GM19372 (cell line): ENCODE results near the gene PCED1B.

Experiments used
- ATAC-seq: cut with Tn5 transposase; IDR thresholded peaks from one replicate; pipeline ENCODE4 v1.9.1; 2021; ENCODE audit warnings: mild to moderate bottlenecking, low read depth, moderate library complexity; ENCODE audit not compliant: unreplicated experiment

Gene PCED1B

DNA sequence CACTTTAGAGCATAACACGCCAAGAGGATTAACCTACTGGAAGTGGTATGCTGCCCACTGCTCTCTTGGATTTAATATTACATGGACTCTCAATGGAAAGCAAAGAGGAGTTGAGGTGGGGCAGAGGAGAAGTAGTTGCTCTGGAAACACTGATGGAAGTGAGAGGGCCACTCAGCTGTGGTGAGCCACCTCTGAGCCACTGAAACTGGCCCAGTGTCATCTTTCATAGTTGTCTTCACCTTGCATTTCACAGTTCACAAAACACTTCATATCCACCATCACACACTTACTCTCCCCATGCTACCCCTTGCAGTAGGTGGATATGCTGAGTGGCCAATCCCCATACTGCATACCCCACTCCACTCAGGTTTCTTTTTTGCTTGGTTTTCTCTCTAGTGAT is 12.2 kb upstream of the PCED1B start:
- no peak for ATAC-seq

DNA sequence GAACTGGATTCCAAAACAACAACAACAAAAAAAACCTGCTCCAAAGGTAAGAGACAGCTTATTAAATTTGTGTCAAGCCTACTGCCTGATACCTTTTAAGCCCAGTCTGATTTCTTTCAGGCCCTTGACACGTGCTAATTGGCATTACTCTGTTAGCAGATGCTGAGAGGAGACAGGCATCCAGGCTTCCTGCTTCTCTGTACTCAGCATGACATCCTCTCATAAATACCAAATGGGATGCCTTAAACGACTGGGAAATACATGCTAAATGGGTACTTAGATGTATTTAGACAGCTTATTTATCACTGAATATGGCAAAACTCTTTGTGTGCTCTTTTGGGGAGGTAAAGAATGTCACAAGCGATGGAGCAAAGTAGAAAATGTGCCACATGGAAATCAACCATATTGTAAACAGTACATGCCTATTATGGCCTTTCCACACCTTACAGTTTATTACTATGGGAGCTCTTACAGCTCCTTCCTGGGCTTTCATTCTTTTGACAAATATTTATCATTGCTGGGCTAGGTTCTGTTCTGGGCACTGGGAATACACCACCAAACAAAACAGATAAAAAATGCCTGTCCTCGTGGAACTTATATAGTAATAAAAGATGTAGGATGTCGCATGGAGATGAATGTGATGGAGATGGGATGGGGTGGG is 11.5 kb upstream of the PCED1B start:
- no peak for ATAC-seq

DNA sequence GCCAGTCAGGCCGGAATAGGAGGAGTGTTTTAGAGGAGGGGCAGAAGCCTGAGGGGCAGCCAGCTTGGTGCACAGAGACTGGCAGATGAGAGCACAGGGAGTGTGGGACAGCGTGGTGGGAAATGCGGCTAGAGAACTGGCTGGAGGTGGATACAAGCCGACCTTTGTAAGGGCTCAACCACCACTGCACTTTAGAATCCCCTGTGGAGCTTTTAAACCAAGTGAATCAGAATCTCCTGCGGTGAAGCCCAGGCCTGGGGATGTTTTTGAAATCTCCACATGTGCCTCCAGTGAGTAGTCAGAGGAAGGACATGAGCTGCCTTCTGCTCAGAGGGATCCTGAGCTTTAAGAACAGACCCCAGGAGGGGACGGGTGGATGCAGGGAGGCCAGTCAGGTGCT is 10.9 kb upstream of the PCED1B start:
- ATAC-seq = no peak

DNA sequence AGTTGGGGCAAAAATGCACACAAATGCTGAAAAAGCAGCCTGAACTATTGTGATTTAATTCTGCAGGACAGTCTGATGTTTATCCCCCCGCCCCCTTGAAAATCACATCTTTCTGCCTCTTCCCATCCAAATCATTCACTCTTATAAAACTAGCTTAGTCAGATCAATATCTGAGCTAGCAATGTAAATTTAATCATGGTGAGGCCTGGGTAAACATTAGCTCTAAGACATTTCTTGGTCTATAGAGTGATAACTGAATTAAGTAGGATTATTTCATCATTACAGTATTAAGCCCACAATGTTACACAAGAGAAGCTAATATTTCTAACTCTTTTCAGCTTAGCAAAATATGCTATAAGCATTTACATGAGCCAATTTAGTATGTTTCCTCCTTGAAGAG is 9.1 kb upstream of the PCED1B start:
- no peak for ATAC-seq

DNA sequence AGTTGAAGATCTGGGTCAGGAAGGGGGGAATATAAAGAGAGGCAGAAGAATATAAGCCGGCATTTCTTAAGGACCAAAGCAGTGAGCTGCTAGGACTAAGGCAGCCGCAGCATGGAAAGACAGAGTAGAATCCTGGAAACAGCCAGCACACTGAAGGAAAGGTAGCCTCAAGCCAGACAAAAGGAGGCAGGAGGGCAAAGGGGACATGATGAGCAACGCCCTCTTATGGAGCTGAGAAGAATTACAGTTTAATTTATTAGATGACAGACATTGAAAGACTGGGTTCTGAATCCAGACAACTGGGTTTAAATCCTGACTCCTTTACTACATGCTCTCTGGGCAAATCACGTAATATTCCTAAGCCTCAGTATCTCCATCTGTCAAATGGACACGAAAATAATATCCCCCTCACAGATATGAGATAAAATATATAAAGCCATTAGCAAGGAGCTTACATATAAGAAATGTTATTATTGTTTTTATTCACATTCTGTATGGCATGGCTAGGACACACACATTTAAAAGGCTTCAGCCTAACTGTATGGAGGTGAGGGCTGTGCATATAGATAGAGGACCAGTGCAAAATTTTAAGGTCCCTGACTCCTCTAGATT is 8.1 kb upstream of the PCED1B start:
- no peak for ATAC-seq

DNA sequence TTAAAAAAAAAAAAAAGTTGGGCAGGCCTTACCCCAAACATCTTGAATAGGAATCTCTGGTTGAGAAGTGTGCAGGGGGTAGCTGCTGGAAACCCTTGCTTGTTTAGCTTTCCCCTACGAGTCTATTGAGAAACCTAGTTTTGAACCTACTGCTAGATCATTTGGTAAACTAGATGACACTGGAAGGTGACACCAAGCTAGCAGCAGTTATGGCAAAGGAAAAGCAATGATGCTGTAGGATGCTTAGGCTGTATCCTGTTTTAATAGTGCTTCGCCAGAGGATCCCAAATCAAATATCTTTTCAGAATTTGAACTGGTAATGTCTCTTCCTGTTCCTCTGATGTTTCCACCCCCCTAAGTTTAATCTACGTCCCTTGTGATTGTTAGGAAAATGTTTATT is 5.5 kb upstream of the PCED1B start:
- no peak for ATAC-seq

DNA sequence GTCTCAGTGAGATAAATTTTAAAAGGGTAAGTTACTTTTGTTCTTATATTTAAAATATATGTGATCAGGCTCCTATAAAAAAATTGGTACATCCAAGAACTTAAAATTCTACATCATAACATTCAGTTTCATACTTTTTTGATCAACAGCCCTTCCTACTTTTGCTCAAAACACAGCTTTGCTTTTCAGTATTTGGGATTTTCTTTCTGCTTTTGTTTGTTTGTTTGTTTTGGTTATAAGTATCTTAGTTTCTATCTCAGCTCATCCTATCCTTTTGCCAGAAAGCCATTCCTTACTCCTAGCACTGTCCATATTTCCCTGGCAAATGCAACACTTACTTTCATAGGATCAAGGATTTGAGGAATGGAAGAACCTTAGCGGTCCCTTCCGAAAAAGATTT is 4.7 kb upstream of the PCED1B start:
- ATAC-seq = no peak

DNA sequence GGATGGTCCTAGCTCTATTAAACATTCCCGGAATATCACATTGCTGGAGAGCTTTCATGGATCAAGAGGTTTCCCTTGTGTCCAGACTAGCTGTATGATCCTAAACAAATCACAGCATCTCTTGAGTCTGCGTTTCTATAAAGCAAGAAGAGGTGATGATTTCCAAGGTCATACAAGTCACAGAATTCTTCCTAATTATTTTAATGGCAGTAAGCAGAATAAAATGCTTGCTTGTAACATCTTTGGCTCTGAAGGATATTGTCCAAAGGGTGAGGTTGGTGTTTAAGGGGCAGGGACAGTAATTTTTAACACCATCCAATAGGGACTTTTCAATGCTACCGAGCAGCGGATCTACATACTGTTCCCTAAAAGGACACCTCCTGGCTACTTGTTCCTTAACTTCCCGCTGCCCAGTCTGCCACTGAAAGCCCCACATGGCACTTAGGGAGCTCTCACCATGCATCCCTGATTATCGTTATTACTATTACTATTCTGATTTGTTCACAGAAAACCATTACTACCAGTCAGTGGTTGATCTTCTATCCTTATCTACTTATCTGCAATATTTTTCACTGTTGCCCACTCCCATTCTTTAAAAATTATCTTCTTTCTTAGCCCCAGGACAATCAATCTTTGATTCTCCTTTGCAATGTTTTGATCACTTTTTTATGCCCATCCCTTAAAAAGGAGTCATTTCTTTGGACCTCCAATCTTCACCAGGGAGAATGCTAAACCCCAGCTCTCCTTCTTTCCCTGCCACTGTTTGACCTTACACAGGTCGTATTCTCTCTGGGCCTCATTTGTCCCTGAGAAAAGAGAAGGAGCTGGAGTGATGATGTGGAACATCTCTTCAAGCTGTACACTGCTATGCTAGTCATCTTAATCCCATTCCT is 4.0 kb upstream of the PCED1B start:
- ATAC-seq = no peak

DNA sequence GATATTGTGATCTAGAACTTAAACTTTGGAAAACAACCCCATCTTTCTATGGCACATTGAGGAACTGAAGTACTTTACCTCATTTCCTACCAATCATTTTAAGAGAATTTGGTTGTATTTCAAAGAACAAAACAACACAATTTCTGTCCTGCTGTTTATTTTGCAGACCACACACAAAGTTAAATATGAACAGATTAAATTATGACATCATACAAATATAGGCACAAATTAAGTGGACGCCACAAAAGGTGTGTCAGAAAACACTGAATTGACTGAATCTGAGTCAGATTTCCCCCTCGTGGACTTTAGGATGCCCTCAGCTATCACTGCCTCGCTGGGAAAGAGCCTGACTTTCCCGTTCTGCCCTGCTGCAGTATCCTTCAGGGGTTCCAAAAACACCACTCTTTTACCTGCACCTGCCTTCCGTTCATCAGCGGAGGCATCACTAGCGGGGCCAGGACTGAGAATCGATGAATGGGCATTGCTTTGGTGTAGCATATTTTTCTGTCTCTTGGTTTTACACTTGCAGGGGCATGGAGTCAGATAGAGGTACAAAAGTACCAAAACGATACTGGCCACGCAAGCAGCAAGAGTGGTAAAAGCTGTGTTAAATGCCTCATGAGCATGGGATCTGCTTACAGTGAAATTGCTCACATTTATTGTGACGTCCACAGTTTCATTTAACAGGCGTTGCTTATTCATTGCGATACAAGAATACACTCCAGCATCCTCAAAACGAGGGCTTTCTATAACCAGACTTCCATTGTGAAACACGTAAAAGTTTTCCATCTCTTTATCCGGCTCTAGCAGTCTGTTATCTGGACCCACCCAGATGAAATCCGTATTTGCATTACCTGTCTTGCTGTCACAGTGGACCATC is 2.0 kb upstream of the PCED1B start:
- no peak for ATAC-seq

DNA sequence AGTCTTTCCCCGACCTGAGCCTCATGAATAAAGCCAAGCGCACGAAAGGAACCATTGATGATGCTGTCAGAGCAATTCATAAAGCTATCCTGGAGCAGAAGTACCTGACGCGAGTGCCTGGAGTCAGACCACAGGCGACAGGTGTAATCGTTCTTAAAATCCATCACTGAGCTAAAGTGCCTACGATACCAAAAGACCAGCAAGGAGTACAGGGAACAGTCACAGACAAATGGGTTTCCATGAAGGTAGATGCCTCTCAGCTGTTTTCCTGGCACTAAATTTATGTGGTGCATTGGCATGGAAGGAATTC is 1.4 kb upstream of the PCED1B start:
- ATAC-seq = no peak

DNA sequence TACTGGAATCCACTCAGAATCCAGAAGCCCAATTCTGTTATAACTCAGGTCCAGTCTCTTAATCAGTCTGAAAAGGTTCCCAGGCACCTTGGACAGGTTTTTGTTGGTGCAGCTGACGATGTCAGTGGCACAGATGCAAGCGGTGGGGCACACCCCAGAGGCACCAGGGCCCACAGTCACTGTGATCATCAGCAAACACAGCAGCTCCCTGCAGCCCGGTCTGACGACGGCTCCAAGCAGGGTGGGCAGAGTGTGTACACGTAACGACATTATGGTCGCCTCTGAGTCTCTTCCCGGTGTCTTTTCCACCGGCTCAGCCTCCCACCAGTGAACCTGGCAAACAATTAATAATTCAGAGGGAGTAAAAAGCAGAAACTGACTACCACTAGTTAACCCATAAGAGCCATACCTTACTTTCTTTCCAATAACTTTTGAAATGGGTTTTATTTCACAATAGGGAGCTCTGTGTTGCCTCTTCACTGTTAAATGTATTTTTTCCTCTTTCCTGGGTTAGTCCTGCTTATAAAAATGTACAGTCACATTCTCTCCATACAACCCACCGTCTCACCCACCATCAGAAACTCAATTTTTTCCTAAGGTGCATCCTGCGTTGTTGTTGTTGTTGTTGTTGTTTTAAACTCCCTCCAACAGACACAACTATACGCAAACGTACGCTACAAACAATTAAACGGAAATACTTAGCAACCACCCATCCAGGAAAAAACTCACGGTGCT is 521 bp upstream of the PCED1B start:
- ATAC-seq = no peak

DNA sequence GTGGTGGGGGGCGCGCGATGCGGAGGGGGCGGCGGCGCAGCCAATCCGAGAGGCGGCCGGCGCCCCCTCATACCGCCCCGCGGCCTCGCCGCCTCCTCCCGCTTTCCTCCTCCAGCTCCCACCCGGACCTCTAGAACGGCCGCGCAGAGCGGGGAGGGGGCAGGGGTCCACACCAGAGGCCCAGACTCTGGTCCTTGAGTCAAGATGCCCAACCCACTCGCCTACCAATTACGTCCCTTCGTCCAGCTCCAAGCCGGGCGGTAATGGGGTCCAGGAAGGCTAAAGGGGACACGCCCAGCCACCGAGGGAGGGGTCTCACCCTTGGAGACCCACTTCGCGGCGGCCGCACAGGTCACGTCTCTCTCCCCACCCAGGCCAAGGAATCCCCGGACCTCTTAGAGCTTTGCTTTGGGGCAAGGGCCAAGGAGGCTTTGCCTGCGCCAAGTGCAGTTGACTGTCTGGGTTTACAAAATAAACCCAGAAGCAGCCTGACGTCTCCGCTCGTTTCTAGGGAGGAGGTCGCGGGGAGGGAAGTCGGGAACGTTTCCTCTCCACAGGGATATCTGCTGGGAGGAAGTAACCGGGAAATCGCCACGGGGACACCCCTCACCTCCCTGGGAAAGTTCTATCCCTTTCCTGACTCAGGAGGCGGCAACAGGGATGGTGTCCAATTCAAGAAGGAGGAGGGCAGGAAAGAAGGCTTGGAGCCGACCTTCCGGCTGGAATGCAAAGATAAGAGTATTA is 732 bp downstream of the PCED1B start:
- ATAC-seq = peak; percentile 17

DNA sequence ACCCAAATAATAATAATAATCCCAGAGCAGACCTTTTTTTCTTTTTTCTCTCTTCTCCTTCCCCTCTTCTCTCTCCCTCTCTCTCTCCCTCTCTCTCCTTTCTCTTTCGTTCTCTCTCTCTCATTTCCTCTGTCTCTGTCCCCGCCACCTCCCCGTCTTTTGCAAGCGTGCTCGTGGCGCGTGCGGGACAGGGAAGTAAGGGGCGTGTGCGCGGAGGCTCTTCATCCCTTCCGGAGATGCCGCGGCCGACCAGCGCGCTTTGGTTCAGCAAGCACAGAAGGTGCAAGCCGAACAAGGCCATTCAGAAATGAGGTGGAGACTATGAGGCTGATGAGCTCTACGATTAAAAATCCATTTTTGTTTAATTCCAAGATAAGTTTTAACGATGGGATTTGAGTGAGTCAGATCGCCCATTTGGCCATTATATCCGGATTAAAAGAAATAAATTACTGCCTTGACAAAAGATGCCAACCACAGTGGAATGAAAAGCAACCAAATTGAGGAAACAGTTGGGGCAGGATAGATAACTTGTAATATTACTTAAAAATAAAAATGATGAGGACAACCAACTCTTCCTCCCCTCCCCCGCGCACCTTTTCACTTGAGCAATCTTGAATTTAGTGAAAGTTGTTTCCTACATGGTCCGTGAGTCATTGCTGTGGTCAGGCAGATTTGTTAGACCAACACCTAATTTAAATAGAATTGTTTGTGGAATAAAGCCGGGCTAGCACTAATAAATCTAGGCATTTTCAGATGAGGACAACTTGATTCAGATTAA is 1.5 kb downstream of the PCED1B start:
- ATAC-seq = no peak

DNA sequence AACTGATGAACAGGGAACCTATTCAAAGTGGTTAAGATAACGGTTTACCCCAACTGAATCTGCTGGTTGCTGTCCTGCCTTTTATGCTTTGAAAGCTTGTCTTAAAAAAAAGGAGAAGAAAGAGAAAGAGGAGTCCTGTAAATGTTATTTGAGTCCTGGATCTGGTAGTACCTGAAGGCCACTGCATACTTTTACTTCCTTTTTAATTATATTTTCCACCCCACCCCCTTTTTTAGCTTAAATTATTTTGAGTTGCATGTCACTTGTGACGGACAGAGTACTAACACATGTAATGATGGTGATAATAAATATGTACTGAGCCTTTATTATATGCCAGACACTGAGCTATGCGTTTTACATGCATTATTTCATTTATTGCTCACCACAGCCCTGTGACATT is 2.9 kb downstream of the PCED1B start:
- ATAC-seq = no peak

DNA sequence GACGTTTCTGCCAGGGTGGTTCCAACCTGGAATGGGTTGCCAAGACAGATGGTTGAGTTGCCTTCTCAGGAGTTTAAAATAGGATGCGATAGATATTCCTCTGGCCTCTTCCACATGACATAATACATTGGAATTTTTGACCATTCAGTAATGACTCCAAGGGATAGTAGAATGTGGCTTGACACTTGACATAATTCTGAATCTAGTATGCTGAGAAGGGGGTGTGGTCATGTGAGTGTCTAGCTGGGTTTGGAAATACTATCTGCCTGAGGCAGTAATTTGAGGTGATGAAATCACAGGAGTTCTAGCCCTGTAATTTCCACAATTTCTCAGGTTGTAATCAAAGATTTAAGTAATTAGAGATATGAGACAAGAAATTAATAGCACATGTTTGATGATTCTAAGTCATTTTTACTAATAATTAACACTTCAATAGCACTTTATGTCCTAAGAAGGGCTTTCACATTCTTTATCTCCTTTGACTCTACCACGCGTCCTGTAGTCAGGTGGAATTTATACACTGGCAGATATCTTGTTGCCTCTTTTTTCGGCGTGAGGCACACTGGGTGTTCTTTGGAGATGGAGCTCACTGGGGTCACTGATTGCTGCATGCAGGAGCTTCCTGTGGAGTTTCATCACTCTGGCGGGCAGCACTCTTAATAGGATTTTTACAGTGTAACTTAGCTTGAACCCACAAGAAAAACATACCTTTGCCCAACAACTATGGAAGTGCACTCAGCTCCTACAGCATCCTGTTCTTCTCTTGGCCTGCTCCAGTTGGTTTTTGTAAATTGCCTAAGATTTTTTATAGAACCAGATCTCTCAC is 3.6 kb downstream of the PCED1B start:
- no peak for ATAC-seq

DNA sequence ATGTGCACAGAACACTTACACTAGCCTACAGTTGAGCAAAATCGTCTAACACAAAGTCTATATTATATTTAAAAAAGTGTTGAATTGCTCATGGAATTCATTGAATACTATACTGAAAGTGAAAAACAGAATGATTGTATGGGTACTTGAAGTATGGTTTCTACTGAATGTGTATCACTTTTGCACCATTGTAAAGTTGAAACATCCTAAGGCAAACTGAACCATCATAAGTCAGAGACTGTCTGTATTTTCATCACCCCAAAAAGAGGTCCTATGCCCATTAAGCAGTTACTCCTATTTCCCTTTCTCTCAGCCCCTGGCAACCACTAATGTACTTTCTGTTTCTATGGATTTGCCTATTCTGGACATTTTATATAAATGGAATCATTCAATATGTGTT is 4.8 kb downstream of the PCED1B start:
- ATAC-seq = no peak

DNA sequence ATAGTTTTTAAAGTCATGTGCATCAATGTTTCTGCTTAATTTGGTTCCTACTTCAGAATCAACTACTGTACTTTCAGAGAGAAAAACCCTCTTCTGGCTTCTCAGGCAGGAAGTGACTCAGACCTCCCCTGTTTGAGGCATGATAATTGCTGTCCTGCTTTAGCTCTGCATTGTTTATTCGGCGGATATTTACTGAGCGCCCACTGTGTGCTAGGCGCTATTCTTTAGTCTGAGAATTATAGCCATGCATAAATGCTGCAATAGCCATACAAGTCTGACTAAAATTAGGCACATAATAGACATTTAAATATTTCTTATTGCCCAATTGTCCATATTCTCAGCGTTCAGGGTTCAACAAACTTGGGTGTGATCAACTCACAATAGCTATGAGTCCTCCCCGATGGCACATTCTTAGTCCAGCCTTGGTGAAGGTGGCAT is 6.4 kb downstream of the PCED1B start:
- peak; percentile 61 for ATAC-seq
